Neural cell (in vitro differentiated cells): ENCODE measurements around the gene ACAA1. TPM values are rescaled to one million over a fixed set of nuclear protein-coding genes. Genes with fewer than 3 reads are reported as not detected.
"Not testable (repeated sequence)": the region's sequence is repeated elsewhere in the genome, so short reads cannot be mapped to it uniquely, and the experiment has no call there.

ENCODE experiments used
- H2AFZ ChIP-seq: fragments of 200-600, 300-800 bp; sonication (generic), shearing (Covaris generic); 2 replicates; pipeline ENCODE4 v1.6.0; 2014; ENCODE audit warnings: low read depth, mild to moderate bottlenecking, antibody characterized with exemption, low read length, moderate library complexity
- H3F3A ChIP-seq: fragments of 200-600 bp; shearing (Covaris generic); 2 replicates; pipeline ENCODE4 v1.6.1; 2016; ENCODE audit warnings: mild to moderate bottlenecking, moderate library complexity, mixed read lengths, antibody characterized with exemption, low read length; ENCODE audit not compliant: insufficient read depth, poor library complexity, severe bottlenecking
- H3K27ac ChIP-seq: fragments of 200-600, 300-800 bp; sonication (generic), shearing (Covaris generic); 2 replicates; pipeline ENCODE4 v1.5.1; 2014; ENCODE audit warnings: mild to moderate bottlenecking, low read length, moderate library complexity
- H3K27me3 ChIP-seq: fragments of 300-800, 200-600 bp; sonication (generic), shearing (Covaris generic); 2 replicates; pipeline ENCODE4 v1.6.0; 2014; ENCODE audit warnings: mild to moderate bottlenecking, low read depth, low read length, moderate library complexity; ENCODE audit not compliant: insufficient read depth
- H3K36me3 ChIP-seq: fragments of 300-800, 200-600 bp; sonication (generic), shearing (Covaris generic); 2 replicates; pipeline ENCODE4 v1.5.1; 2014; ENCODE audit warnings: mild to moderate bottlenecking, antibody characterized with exemption, low read length, moderate library complexity; ENCODE audit not compliant: insufficient read depth
- H3K4me2 ChIP-seq: fragments of 300-800, 200-600 bp; sonication (generic), shearing (Covaris generic); 2 replicates; pipeline ENCODE4 v1.6.0; 2014; ENCODE audit warnings: mild to moderate bottlenecking, low read length
- H3K4me3 ChIP-seq: fragments of 300-800, 200-600 bp; sonication (generic), shearing (Covaris generic); 2 replicates; pipeline ENCODE4 v1.5.1; 2014; ENCODE audit warnings: mild to moderate bottlenecking, low read length, moderate library complexity
- H3K79me2 ChIP-seq: fragments of 200-600 bp; shearing (Covaris generic); replicated peaks from 2 replicates; pipeline ENCODE4 v1.6.0; 2014; ENCODE audit warnings: mild to moderate bottlenecking, low read length, moderate library complexity; ENCODE audit not compliant: insufficient read depth
- H3K9ac ChIP-seq: fragments of 300-800, 200-600 bp; sonication (generic), shearing (Covaris generic); 2 replicates; pipeline ENCODE4 v1.6.1; 2016; ENCODE audit warnings: mild to moderate bottlenecking, low read length, mixed read lengths
- H3K9me2 ChIP-seq: fragments of 200-600 bp; shearing (Covaris generic); 2 replicates; pipeline ENCODE4 v1.6.1; 2016; ENCODE audit warnings: mild to moderate bottlenecking, low read length, mixed read lengths; ENCODE audit not compliant: insufficient read depth
- H3K9me3 ChIP-seq: fragments of 200-600, 300-800 bp; sonication (generic), shearing (Covaris generic); 2 replicates; pipeline ENCODE4 v1.6.1; 2016; ENCODE audit warnings: mild to moderate bottlenecking, mixed run types, low read length, moderate library complexity, mixed read lengths
- H4K20me1 ChIP-seq: fragments of 200-600 bp; shearing (Covaris generic); 2 replicates; pipeline ENCODE4 v1.6.1; 2016; ENCODE audit warnings: mild to moderate bottlenecking, mixed run types; ENCODE audit not compliant: insufficient read depth
- EP300 ChIP-seq: fragments of 450-650 bp; conservative IDR thresholded peaks from 2 replicates; pipeline ENCODE4 v1.6.1; 2014; ENCODE audit warnings: antibody characterized with exemption, mild to moderate bottlenecking, moderate library complexity; ENCODE audit not compliant: poor library complexity, severe bottlenecking
- EZH2 ChIP-seq: fragments of 200-600, 300-800 bp; shearing (Covaris generic), sonication (generic); IDR thresholded peaks from 2 replicates; pipeline ENCODE4 v1.6.1; 2014; ENCODE audit warnings: antibody characterized with exemption, low read length, borderline replicate concordance, mild to moderate bottlenecking; ENCODE audit not compliant: insufficient read depth, poor library complexity, severe bottlenecking
- MXI1 ChIP-seq: fragments of 450-650 bp; conservative IDR thresholded peaks from 2 replicates; pipeline ENCODE4 v1.6.1; 2014; ENCODE audit warnings: antibody characterized with exemption, mild to moderate bottlenecking; ENCODE audit not compliant: poor library complexity, severe bottlenecking
- POLR2AphosphoS5 ChIP-seq: IDR thresholded peaks from 2 replicates; pipeline ENCODE4 v1.6.1; 2012
- RAD21 ChIP-seq: fragments of 450-650 bp; conservative IDR thresholded peaks from 2 replicates; pipeline ENCODE4 v1.6.1; 2014; ENCODE audit warnings: antibody characterized with exemption, mild to moderate bottlenecking, moderate library complexity
- REST ChIP-seq: IDR thresholded peaks from 2 replicates; pipeline ENCODE4 v1.6.1; 2012; ENCODE audit warnings: borderline replicate concordance
- SMC3 ChIP-seq: fragments of 450-650 bp; conservative IDR thresholded peaks from 2 replicates; pipeline ENCODE4 v1.6.1; 2014; ENCODE audit warnings: antibody characterized with exemption, mild to moderate bottlenecking, moderate library complexity; ENCODE audit not compliant: poor library complexity
- TAF1 ChIP-seq: IDR thresholded peaks from 2 replicates; pipeline ENCODE4 v1.6.1; 2012; ENCODE audit warnings: low read depth
- polyA plus RNA-seq: library from polyadenylated mRNA; depleted of rRNA; stranded (reverse); fragments of >200 nt; gene quantifications from 2 replicates; pipeline ENCODE4 v1.2.3, GENCODE V29; 2014
- TF ChIP-seq, protein P1 (sequence below): fragments of 450-650 bp; IDR thresholded peaks from 2 replicates; pipeline ENCODE4 v1.5.1; 2014; ENCODE audit warnings: antibody characterized with exemption, mild to moderate bottlenecking, moderate library complexity; ENCODE audit not compliant: poor library complexity, severe bottlenecking

The ACAA1 gene
- polyA plus RNA-seq, 1 donor from 2014 or later = 59.1 TPM

DNA sequence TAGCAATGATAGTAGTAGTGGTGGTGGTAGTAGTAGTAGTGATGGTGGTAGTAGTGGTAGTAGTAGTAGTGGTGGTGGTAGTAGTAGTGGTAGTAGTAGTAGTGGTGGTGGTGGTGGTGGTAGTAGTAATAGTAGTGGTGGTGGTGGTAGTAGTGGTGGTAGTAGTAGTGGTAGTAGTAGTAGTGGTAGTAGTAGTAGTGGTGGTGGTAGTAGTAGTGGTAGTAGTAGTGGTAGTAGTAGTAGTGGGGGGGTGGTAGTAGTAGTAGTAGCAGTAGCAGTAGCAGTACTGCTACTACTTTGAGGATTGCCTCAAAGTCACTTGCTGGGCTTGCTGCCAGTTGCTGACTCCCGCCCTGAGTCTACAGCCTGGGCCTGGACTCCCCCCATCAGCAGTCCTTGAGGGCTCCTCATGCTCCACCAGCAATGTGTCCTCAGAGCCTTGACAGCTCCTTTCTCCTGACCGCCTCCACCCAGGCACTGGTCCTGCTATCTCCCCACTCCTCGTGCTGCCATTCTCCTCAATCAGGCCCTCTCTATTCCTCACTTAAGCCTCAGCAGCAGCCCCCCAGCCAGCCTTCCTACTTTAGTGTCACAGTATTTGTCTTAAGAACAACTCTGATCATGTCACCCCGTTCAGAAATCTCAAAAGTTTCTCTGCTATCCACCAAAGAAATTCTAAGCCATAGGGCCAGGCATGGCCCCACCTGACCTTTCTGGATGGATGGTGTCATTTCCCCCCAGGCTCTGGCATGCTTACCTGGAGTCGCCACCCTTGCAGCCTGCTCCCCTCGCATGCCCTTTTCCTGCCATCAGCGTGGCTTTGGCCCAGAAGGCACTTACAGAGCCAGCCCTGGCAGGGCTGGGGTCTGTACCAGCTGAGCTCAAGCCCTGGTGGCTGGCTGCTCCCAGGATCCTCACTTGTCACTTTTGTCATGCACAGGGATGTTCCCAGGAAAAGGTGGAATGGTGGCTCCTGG is 52.3 kb downstream of the ACAA1 start:
- Histone ChIP-seq H3F3A (no peaks in the 10 kb centered on the region), H3K27ac (no peak overlapping the region), H2AFZ (no peak overlapping the region), H3K4me3 (no peak overlapping the region), H3K27me3 (no peaks in the 10 kb centered on the region), H4K20me1 (no peaks in the 10 kb centered on the region), H3K4me2 (no peak overlapping the region), H3K36me3 (no peaks in the 10 kb centered on the region), H3K9me3 (no peaks in the 10 kb centered on the region), H3K9ac (no peak overlapping the region), H3K9me2 (no peaks in the 10 kb centered on the region), H3K79me2 (no peaks in the 10 kb centered on the region)
- no peak for TF ChIP-seq EP300
- no peak for TF ChIP-seq REST
- TF ChIP-seq EZH2 = no peak
- TF ChIP-seq MXI1 = no peak
- TF ChIP-seq, protein P1, sequence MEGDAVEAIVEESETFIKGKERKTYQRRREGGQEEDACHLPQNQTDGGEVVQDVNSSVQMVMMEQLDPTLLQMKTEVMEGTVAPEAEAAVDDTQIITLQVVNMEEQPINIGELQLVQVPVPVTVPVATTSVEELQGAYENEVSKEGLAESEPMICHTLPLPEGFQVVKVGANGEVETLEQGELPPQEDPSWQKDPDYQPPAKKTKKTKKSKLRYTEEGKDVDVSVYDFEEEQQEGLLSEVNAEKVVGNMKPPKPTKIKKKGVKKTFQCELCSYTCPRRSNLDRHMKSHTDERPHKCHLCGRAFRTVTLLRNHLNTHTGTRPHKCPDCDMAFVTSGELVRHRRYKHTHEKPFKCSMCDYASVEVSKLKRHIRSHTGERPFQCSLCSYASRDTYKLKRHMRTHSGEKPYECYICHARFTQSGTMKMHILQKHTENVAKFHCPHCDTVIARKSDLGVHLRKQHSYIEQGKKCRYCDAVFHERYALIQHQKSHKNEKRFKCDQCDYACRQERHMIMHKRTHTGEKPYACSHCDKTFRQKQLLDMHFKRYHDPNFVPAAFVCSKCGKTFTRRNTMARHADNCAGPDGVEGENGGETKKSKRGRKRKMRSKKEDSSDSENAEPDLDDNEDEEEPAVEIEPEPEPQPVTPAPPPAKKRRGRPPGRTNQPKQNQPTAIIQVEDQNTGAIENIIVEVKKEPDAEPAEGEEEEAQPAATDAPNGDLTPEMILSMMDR = no peak
- TF ChIP-seq TAF1 = no peak
- no peak for TF ChIP-seq SMC3
- TF ChIP-seq POLR2AphosphoS5 = no peak
- TF ChIP-seq RAD21 = no peak

- H3K36me3 ChIP-seq = no peaks in the 10 kb centered on the region
- H3K27ac ChIP-seq = no peak overlapping the region
- no peak overlapping the region for H3K4me2 ChIP-seq
- H3K9me2 ChIP-seq = no peaks in the 10 kb centered on the region
- no peak overlapping the region for H3K9ac ChIP-seq
- no peaks in the 10 kb centered on the region for H3F3A ChIP-seq
- H3K79me2 ChIP-seq = no peaks in the 10 kb centered on the region
- H3K4me3 ChIP-seq = no peak overlapping the region
- H2AFZ ChIP-seq = no peak overlapping the region
- TF ChIP-seq, protein P1 = no peak
- TF ChIP-seq POLR2AphosphoS5 = no peak
- no peak for TF ChIP-seq EZH2
- no peak for TF ChIP-seq SMC3
- no peak for TF ChIP-seq EP300
- TF ChIP-seq TAF1 = no peak
- TF ChIP-seq REST = no peak
- no peak for TF ChIP-seq MXI1
- TF ChIP-seq RAD21 = no peak
- H4K20me1 ChIP-seq = no peaks in the 10 kb centered on the region
- H3K9me3 ChIP-seq = no peaks in the 10 kb centered on the region
- no peaks in the 10 kb centered on the region for H3K27me3 ChIP-seq
Observed at GRCh38 chr3:38083871-38084333, 53.0 kb downstream of the ACAA1 start.

GRCh38 chr3:38083254-38083653 is 53.7 kb downstream of the ACAA1 start:
- H4K20me1 ChIP-seq, H3K4me2 ChIP-seq, H3K9me2 ChIP-seq, H2AFZ ChIP-seq, H3K27ac ChIP-seq, H3K36me3 ChIP-seq, H3K27me3 ChIP-seq, H3K9ac ChIP-seq, H3K4me3 ChIP-seq, H3F3A ChIP-seq, H3K79me2 ChIP-seq, H3K9me3 ChIP-seq: not testable (repeated sequence)
